HG02870 (cell line): ENCODE data around the gene EPG5.
"Not testable (repeated sequence)": the region's sequence is repeated elsewhere in the genome, so short reads cannot be mapped to it uniquely, and the experiment has no call there.

Experiments used
- ATAC-seq: cut with Tn5 transposase; IDR thresholded peaks from one replicate; pipeline ENCODE4 v1.9.1; 2021; ENCODE audit warnings: mild to moderate bottlenecking, moderate library complexity; ENCODE audit not compliant: unreplicated experiment

EPG5 gene

DNA sequence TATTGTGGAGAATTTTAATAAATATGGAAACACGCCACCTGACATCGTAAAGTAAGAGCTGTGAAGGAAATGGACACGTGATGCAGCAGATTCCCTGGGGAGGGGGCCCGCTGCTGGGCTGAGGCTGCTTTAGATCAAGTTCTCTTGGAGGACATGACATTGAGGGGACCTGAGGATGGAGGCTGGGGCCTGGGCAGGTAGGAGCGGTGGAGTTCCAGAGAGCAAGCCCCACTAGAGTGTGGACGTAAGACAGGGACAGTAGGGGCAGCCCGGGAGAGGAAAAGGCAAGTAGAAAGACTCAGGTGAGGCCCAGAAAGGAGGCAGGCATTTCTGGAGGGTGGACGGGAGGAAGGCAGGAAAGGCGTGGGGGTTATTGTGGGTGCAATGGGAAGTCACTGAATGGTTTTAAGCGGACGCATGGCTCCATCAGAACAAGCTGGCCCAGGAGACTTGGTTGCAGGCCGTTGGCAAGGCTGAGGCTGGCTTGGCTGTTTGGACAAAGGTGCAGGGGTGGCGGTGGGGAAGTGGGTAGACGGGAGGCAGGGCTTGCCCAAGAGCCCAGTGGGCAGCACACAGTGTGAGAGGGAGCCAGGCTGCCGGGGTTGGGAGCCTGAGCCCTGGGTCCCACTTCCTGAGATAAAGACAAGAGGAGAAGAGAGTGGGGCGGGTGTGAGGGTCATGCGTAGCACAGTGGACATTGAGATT lies 125.9 kb downstream of the EPG5 start:
- no peak for ATAC-seq

DNA sequence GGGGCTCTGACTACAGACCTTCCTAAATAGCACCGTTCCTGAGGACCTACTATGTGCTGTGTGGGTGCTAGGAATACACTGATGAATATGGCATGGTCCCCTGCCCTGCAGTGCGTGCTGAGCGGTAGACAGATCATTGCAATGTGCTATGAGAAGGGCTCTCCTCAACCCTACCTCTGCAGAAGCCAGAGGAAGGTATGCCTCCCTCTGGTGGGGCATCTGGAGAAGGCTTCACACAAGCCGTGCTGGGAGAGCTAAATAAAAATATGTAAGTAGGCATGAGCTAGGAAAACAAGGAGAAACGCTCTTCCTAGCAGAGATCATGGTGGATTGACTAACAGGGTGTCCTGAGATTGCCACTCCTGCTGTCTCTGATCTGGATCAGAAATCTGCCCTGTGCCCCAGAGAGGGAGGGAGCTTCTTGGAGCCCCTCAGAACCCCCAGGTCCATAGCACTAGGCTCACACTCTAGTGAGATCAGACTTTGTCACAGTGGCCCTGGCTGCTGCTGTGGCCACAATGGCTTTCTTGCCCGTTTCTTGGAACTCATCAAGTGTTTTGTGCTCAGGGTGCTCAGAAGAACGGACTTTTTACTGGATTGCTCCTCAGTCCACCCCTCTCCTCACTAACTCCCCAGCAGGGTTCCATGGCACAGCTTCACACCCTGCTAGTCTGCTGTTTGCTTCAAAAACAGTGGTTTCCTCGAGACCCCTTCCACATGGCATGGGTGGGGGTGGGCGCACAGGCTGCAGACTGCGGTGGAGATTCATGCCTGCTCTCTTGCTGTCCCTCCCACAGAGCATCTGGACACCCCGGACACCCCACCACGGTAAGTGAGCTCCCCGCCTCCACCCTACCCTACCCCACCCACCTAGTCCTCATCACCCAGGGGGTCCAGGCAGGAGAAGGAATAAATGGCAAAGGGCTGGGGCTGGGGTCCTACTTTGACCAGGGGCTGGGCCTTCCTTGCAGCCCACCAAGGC lies 127.4 kb downstream of the EPG5 start:
- no peak for ATAC-seq

DNA sequence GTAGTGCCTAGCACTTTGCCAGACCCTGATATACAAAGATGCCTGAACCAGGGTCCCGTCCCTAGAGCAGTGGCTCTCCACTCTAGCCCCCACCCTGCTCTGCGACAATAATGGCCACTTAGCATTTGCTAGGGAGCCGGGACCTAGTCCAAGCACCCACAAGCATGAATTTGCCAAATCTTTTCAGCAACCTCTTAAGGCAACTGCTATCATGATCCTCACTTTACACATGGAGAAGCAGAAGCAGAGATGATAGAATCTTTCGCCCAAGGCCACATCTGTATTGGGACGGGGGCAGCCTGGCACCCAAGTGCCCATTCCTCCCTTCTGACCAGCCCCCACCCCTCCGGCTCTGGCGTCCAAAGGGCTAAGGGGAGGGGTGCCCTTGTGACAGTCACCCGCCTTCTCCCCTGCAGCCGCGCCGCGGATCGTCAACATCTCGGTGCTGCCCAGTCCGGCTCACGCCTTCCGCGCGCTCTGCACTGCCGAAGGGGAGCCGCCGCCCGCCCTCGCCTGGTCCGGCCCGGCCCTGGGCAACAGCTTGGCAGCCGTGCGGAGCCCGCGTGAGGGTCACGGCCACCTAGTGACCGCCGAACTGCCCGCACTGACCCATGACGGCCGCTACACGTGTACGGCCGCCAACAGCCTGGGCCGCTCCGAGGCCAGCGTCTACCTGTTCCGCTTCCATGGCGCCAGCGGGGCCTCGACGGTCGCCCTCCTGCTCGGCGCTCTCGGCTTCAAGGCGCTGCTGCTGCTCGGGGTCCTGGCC lies 128.6 kb downstream of the EPG5 start:
- ATAC-seq, result no peak

DNA sequence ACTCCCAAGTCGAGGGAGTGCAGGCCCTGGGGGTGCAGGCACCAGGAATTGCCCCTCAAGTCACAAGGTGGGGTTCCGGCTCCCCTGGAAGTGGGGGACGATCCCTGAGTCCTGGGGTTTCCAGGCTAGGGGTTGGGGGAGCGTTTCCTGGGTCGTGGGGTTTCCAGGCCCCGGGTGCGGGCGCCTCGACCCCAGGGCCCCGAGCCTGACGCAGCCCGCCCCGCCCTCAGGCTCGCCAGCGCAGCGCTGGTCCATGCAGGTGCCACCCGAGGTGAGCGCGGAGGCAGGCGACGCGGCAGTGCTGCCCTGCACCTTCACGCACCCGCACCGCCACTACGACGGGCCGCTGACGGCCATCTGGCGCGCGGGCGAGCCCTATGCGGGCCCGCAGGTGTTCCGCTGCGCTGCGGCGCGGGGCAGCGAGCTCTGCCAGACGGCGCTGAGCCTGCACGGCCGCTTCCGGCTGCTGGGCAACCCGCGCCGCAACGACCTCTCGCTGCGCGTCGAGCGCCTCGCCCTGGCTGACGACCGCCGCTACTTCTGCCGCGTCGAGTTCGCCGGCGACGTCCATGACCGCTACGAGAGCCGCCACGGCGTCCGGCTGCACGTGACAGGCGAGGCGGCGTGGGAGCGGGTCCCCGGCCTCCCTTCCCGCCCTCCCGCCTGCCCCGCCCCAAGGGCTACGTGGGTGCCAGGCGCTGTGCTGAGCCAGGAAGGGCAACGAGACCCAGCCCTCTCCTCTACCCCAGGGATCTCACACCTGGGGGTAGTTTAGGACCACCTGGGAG lies 129.7 kb downstream of the EPG5 start:
- ATAC-seq, result no peak

DNA sequence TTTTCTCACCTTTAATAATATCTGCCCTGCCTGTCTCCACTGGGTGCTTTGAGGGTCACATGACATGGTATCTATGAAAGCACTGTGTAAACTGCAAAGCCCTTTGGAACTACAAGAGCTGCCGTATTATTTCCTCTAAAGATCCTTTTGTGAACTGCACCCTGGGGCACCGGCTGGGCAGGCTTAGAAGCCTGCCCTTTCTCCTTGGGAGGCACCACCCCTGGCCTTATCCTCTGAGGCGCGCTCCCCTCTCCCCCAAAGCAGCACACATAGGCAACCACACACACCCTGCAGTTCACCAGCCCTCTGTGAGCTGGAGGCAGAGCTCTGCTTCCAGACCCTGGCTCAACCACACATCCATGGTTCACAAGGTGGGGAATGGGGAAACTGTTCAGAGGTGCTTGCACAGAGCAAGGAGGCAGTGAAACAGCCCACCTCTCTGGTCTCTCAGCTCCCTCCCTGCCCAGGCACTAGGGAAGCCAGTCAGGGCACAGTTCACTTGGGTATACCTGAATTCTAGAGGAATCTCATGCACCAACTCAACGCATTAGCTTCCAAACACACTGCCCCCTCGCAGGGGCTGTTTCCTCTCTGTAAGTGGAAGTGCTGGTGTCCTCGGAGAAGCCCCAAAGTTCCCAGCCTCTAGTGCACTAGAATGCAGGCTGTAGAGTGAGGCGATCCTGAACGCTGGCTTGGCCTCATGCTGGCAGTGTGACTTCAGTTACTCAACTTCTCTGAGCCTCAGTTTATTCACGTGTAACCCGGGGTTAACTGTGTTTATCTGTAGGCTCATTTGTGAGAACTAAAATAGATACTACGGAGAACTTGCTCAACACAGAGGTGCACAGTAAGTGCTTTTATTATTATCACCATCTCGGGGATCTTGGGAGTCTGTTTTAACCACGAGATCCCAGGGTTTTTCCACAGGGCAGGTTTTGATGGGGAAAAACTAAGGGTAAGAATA lies 130.6 kb downstream of the EPG5 start:
- no peak for ATAC-seq

DNA sequence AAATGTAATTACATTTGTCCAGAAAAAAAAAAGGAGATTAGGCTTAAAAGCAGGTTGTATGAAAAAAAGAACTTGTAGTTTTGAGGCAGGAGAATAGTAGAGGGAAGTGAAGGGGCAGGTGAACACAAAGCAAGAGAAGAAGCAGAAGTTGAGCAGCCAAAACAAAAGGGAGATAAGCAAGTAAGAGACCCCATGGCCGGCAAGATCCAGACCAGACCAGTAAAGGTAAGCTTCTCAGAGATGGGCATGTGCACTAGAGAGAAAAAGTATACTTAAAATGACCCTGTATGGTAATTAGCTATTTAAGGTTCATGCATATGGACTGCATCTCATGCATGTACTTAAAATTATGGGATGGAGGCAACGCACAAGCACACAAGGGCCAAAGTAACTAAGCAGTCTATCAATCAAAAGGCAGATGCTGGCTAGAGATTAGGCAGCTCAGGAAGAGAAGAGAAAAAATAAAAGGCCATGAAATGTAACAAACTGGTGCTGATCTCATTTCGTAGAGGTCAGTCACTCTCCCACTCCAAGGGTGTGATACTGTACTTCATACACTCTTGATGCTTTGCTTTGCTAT lies 132.0 kb downstream of the EPG5 start:
- ATAC-seq, result no peak

DNA sequence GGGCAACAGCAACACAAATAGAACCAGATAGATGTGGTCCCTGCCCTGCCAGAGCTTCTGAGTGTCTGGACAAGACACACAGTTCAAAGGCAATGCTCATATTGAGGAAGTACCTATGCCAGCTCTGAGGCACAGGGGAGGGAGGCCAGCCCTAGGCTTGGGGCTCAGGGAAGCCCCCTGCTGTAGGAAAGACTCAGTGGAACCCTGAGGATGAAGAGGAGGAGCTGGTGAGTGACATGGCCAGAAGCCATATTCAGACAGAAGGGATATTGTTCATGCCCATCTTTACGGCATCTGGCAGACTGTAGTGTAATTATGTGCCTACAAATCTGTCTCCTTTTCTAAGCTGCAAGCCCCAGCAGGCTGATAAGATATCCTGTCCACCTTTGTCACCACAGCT lies 132.8 kb downstream of the EPG5 start:
- no peak for ATAC-seq

DNA sequence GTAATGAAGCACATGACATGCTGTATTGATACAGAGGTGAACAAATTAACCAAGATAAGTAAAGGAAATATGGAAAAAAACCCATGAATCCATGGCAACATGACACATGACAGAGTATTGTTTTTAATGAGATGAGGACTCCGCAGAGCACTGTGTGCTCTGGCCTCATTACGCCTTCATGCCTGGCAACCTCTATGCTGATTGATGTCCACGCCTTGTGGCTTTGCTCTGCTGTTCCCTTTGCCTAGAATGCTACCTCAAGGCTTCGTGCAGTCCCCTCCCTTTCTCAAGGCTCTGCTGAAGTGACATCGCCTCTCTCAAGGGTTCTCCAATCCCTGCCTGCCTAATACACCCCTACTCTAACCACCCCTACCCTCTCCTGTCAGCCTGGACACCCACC lies 133.3 kb downstream of the EPG5 start:
- ATAC-seq, result no peak

DNA sequence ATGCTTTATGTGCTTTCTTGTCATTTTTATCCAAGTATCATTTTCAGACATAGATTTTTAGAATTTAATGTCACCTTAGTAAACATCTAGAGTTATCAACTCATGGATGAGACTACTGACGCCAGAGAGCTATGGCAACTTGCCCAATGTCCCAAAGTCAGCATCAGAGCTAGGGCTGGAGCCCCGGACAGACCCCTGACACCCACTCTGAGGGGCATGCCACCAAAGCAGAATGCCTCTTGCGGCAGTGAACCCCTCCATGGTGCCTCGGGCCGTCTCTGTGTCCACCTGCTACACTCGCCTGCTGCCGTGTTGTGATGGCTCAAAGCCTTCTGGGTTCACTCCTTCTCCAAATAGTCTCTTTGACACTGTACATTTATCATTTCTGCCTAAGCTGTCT lies 136.2 kb downstream of the EPG5 start:
- no peak for ATAC-seq

DNA sequence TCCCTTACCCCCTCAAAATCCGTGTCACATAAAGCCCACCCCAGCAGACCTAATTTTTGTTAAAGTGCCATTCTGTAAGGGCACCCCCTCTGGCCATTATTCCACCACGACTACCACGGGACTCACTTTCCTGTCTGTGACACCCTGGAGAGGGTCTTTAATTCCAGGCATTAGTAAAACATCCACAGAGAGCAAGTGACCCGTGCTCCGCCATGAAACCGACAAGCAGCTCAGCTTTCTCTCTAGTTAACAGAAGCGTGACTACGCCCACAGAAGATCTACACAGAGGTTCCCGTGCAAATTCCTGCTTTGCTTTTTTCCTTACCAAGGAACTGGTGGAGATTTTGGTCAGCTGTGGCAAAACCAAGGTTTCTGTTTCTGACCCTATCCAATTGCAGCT lies 137.3 kb downstream of the EPG5 start:
- ATAC-seq, result no peak

DNA sequence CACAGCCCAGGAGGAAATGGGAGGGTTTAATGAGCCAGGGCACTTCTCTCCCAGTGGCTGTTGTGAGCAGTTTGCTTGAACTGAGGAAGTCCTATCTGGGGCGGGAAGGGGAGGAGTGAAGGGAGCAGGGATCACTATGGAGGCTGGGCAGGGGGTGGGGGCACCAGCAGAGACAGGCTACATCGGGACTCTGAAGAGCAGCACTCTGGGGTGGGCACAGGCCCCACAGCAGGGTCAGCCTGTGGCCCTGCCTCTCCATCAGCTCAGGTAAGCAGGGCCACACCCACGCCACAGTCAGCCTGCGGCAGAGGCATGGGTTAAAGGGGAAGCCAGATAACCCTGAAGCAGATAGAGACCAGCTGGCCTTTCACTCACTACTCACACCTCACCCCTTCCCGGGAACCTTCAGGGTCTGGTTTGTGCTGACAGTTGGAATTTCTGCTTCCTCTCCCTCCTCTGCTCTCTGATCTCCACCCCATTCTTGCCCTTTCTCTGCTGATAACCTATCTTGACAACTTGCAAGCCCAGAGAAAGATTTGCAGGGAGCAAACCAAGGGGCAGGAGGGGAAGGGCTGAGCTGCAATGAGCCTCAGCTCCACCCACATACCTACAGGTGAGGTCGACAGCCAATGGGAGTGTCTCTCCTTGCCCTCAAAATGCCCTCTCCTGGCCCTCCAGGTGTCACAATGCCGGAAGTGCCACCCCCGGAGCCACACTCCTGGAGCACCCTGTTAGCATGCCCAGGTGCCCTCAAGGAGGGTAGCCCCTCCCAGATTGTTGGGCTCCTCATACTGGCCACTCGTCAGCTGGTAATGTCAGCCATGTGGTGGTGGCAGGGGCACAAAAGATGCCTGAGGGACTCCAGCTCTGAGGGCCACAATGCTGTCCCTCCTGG lies 138.0 kb downstream of the EPG5 start:
- no peak for ATAC-seq

DNA sequence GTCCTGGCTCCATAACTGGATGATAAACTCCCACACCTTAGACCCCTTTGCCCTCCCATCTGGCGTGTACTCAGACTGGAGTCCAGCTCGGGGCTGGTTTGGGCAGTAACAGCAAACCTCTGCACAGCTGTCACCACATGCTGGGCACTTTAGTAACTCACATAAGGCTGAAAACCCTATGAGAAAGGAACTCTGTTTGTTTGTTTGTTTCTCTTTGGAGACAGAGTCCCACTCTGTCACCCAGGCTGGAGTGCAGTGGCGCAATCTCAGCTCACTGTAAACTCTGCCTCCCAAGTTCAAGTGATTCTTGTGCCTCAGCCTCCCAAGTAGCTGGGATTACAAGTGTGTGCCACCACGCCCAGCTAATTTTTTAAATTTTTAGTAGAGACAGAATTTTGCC lies 140.4 kb downstream of the EPG5 start:
- not testable (repeated sequence) for ATAC-seq

DNA sequence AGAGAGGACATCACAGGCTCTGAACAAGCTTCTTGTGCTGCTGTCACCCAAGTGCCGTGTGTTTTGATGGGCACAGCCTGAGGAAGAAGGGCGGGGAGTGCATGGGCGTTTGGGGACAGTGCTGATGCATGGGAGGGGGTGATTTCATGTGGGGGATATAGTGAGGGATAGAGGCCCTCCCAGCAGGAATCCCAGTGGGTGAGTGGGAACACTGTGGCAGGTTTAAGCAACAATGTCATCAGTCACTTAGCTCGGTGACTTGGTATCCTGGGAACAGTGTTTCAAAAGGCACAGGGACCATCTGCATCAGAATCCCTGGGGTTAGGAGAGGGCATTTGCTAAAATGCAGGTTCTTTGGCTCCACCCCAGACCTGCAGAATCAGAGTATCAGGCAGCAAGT lies 141.0 kb downstream of the EPG5 start:
- ATAC-seq, result no peak

DNA sequence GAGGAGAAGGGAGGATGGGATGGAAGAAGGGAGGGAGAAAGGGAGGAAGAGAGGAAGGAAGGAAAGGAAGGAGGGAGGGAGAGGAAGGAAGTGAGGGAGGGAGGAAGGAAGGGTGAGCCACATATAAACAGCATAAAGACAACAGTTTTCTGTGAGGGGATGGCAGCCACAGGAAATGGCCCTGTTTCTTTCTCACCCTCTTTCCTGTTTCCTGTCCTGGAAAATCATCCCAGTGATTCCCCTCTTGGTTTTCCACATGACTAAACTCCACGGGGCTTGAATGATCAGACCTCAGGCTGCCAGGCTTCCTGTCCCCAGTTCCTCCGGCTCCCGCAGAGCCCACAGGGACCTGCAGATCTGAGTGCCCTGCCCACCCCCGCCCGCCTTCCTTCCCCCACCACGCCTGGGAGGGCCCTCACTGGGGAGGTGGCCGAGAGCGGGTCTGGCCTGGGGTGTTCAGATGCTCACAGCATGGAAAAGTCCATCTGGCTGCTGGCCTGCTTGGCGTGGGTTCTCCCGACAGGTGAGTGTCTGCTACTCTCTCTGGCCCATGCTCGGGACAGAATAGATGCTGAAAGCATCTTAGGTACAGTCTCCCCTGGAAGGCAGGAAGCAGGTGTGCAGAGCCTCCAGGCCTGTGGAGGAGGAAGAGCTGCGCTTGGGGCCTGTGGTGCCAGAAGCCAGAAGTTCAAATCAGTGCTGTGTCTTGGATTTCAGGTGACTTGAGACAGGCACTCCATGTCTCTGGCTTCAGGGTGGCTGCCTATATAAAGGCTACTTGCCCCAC lies 141.7 kb downstream of the EPG5 start, which contains the start of gene SIGLEC15:
SIGLEC15 (plus strand) TSS at position 418 of the 787 bp plus-strand sequence; CDS start at position 472, 54 bp downstream.
- no peak for ATAC-seq

DNA sequence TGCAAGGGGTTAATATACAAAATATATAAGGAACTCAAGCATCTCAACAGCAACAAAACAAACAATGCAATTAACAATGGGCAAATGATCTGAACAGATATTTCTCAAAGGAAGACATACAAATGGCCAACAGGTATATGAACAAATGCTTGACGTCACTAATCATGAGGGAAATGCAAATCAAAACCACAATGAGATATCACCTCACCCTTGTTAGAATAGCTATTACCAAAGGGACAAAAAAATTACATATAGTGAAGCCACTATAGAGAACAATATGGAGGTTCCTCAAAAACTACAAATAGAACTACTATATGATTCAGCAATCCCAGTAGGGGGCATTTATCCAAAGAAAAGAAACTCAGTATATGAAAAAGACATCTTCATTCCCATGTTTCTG lies 145.4 kb downstream of the EPG5 start:
- no peak for ATAC-seq

DNA sequence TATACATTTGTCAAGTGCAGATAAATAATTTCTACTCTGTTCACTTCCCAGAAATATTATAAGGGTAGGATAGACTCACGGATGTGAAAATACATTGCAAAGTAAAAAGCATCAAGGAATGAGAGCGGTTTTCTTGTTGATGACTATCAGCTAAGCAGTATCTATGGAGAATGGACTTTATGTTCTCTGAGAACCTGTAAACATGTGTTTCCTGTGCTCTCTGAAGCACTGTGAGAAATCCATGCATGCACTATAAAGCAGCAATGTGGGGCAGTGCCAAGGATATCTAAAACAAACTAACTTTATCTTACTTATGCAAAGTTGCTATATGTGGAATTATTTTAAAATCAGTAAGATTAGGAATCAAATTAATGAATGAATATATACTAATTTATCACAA lies 146.1 kb downstream of the EPG5 start:
- no peak for ATAC-seq

DNA sequence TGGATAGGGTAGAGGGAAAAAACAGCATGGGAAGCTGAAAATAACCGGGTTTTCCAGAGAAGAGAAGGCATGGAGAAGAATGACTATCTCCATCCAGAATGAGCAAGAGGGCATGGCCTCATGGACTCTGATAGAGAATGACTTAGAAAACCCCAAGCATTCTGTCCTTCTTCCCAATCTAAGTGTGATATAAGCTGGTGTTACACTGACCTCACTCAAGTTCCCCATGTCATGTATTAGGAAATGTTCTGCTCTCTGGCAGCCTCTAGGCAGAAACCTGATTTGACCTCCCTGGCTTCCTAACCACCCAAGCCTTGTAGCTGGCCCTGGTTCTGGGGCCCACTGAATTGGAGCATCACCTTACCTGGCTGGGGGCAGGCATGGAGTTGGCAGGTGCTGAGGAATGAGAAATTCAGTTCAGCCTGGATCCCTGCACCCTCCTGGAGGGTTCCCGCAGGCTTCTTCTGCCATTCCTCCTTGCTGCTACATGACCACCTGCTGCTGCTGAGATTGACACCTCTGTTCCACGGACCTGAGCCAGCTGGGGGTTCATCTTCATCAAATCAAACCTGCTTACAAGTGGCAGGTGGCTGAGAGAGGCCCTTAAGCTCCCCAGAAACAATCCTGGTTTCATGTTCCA lies 146.9 kb downstream of the EPG5 start:
- ATAC-seq, result no peak
